GM12878 (cell line): ENCODE measurements around the gene JMJD7.

ENCODE experiments used
- ATF2 ChIP-seq: IDR thresholded peaks from 2 replicates; pipeline ENCODE4 v1.6.1; 2012; ENCODE audit warnings: low read length, inconsistent platforms
- BRCA1 ChIP-seq: IDR thresholded peaks from 2 replicates; pipeline ENCODE4 v1.6.1; 2011; ENCODE audit warnings: low read depth, low read length, improper control_type of control experiment
- CTCF ChIP-seq, 3 experiments: IDR thresholded peaks in 2 of 3; conservative IDR thresholded peaks in 1 of 3; 2 replicates each; pipeline ENCODE4 v1.5.1; 2011; ENCODE audit warnings: low read depth in 3 of 3, low read length in 3 of 3, mild to moderate bottlenecking in 3 of 3, control low read depth in 2 of 3, moderate library complexity in 2 of 3, inconsistent platforms in 1 of 3, mixed read lengths in 1 of 3; ENCODE audit not compliant: control insufficient read depth in 2 of 3, insufficient read depth in 1 of 3; ENCODE audit errors: extremely low read depth in 1 of 3
- EP300 ChIP-seq, 2 experiments: fragments of 150-350 bp in 1 of 2; IDR thresholded peaks; 2 replicates each; pipeline ENCODE4 v1.6.1; 2011 to 2012; ENCODE audit warnings: low read depth in 2 of 2, low read length in 2 of 2, borderline replicate concordance in 1 of 2, improper control_type of control experiment in 1 of 2, inconsistent platforms in 1 of 2; ENCODE audit not compliant: control insufficient read depth in 1 of 2
- FOXM1 ChIP-seq: IDR thresholded peaks from 2 replicates; pipeline ENCODE4 v1.6.1; 2012; ENCODE audit warnings: low read depth, mild to moderate bottlenecking, inconsistent platforms, low read length, moderate library complexity
- HSF1 ChIP-seq: fragments of 150-350 bp; IDR thresholded peaks from 2 replicates; pipeline ENCODE4 v1.6.1; 2014; ENCODE audit warnings: mild to moderate bottlenecking, low read depth, low read length
- IRF3 ChIP-seq: fragments of 450-650 bp; IDR thresholded peaks from 2 replicates; pipeline ENCODE4 v1.6.1; 2014; ENCODE audit warnings: mild to moderate bottlenecking
- REST ChIP-seq: IDR thresholded peaks from 2 replicates; pipeline ENCODE4 v1.6.1; 2012; ENCODE audit warnings: mild to moderate bottlenecking, low read depth, low read length
- SMC3 ChIP-seq: IDR thresholded peaks from 2 replicates; pipeline ENCODE4 v1.6.1; 2011; ENCODE audit warnings: low read length, improper control_type of control experiment, borderline replicate concordance
- SREBF1 ChIP-seq: IDR thresholded peaks from 2 replicates; pipeline ENCODE4 v1.6.1; 2012; ENCODE audit warnings: mild to moderate bottlenecking, low read length
- ZNF24 ChIP-seq: fragments of 450-650 bp; IDR thresholded peaks from 2 replicates; pipeline ENCODE4 v1.6.1; 2017; ENCODE audit warnings: antibody characterized with exemption, mild to moderate bottlenecking

GRCh38 chr15:41817781-41818180 lies 10.1 kb upstream of the JMJD7 start:
- TF ChIP-seq EP300 (IDR thresholded peaks at IDR 0.05; ENCODE audit: borderline replicate concordance in 1 of 2, control insufficient read depth in 1 of 2, low read depth in 2 of 2, low read length in 2 of 2), result no peak
- no peak for TF ChIP-seq HSF1
- TF ChIP-seq CTCF (IDR thresholded peaks at IDR 0.05 in 2 of 3, conservative IDR thresholded peaks at IDR 0.05 in 1 of 3; ENCODE audit: control insufficient read depth in 2 of 3, extremely low read depth in 1 of 3, insufficient read depth in 1 of 3, low read depth in 3 of 3, low read length in 3 of 3), result no peak
- no peak for TF ChIP-seq REST
- no peak for TF ChIP-seq IRF3
- TF ChIP-seq ATF2, result no peak
- no peak for TF ChIP-seq SMC3
- TF ChIP-seq SREBF1, result no peak
- no peak for TF ChIP-seq FOXM1
- TF ChIP-seq ZNF24, result no peak
- TF ChIP-seq BRCA1, result no peak
